ENCODE measurements around the gene DYSF.

DNA sequence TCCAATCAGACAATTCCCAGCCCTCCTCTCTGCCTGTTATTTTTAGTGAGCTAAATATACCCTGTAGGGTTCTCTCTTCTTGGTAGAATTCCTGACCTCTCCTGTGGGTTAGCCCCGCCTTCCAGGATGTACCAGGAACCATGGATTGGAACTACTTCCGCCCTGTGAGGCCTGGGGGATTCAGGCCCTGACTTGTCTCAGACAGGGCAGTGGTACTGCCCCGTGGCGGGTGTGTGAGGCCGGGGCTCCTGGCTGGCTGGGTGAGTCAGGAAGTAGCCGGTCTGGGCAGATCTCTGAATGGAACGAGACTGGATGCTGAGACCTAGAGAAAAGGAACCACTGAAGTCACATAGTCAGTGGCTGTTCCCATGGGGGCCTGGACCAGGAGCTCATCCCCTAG lies 50.5 kb downstream of the DYSF start:
- TF ChIP-seq, protein P1, sequence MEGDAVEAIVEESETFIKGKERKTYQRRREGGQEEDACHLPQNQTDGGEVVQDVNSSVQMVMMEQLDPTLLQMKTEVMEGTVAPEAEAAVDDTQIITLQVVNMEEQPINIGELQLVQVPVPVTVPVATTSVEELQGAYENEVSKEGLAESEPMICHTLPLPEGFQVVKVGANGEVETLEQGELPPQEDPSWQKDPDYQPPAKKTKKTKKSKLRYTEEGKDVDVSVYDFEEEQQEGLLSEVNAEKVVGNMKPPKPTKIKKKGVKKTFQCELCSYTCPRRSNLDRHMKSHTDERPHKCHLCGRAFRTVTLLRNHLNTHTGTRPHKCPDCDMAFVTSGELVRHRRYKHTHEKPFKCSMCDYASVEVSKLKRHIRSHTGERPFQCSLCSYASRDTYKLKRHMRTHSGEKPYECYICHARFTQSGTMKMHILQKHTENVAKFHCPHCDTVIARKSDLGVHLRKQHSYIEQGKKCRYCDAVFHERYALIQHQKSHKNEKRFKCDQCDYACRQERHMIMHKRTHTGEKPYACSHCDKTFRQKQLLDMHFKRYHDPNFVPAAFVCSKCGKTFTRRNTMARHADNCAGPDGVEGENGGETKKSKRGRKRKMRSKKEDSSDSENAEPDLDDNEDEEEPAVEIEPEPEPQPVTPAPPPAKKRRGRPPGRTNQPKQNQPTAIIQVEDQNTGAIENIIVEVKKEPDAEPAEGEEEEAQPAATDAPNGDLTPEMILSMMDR (IDR thresholded peaks at IDR 0.05; ENCODE audit: low read depth, low read length) = no peak
- no peak for TF ChIP-seq EZH2phosphoT487 (IDR thresholded peaks at IDR 0.05; ENCODE audit: low read depth)
